GM12878 (cell line): Measurements from ENCODE around the gene CCNJL. TPM values are rescaled to one million over a fixed set of nuclear protein-coding genes. Genes with fewer than 3 reads are reported as not detected.

Experiments
- ATAC-seq: fragments of 200-7000 bp; cut with Tn5 transposase; 3 replicates; pipeline ENCODE4 v1.9.1; 2020; ENCODE audit warnings: mild to moderate bottlenecking, moderate library complexity
- BruUV-seq: library from RNA; stranded (reverse); fragments of 400-500 nt; replicated peaks from 2 replicates; lab custom pipeline; 2021; lab: Mats Ljungman, UMichigan
- CTCF ChIA-PET: fragments of 300-600 bp; sonication (Branson Sonifier 250); formaldehyde crosslinking; extraction: SDS; loops from one replicate; lab custom pipeline; 2021; ENCODE audit warnings: inconsistent platforms; lab: Yijun Ruan, JAX
- POLR2A ChIA-PET: fragments of 350-600 bp; formaldehyde crosslinking; extraction: SDS; loops from one replicate; lab custom pipeline; 2021; ENCODE audit warnings: inconsistent platforms; lab: Charles Lee
- RAD21 ChIA-PET: fragments of 300-600 bp; sonication (Branson Sonifier 250); formaldehyde crosslinking; loops from one replicate; lab custom pipeline; 2023; ENCODE audit warnings: antibody characterized with exemption; ENCODE audit not compliant: unreplicated experiment; lab: Charles Lee
- SMC1A ChIA-PET: fragments of 300-600 bp; sonication (Branson Sonifier 250); formaldehyde crosslinking; loops from one replicate; lab custom pipeline; 2023; ENCODE audit not compliant: unreplicated experiment, uncharacterized antibody; lab: Charles Lee
- DNase-seq: peaks from one replicate; pipeline ENCODE4 v3.0.0-alpha.2; 2011; ENCODE audit warnings: low read depth, low spot score
- FAIRE-seq: peaks from 3 replicates; lab custom pipeline; 2011; peaks lifted over from hg19 to GRCh38; lab: Jason Lieb, UNC
- H2AFZ ChIP-seq: 2 replicates; pipeline ENCODE4 v1.6.0; 2011; ENCODE audit warnings: low read depth, low read length, control low read depth; ENCODE audit not compliant: control insufficient read depth
- H3K27ac ChIP-seq: 2 replicates; pipeline ENCODE4 v1.5.1; 2011; ENCODE audit warnings: control low read depth; ENCODE audit not compliant: control insufficient read depth, insufficient read depth
- H3K27me3 ChIP-seq, 2 experiments: replicated peaks in 1 of 2; 2 replicates each; pipeline versions ENCODE4 v1.6.0 to v1.6.1; 2011; ENCODE audit warnings: low read length in 1 of 2; ENCODE audit not compliant: control insufficient read depth in 2 of 2, insufficient read depth in 2 of 2
- H3K36me3 ChIP-seq, 2 experiments: 2 replicates each; pipeline ENCODE4 v1.5.1; 2011; ENCODE audit warnings: low read length in 1 of 2; ENCODE audit not compliant: control insufficient read depth in 2 of 2, insufficient read depth in 2 of 2
- H3K4me1 ChIP-seq: 2 replicates; pipeline ENCODE4 v1.6.1; 2011; ENCODE audit warnings: mild to moderate bottlenecking, low read length, moderate library complexity, mixed read lengths; ENCODE audit not compliant: control insufficient read depth, insufficient read depth
- H3K4me2 ChIP-seq: 2 replicates; pipeline ENCODE4 v1.6.0; 2011; ENCODE audit warnings: control low read depth; ENCODE audit not compliant: control insufficient read depth, insufficient read depth
- H3K4me3 ChIP-seq: fragments of 200-600 bp; sonication (generic); 2 replicates; pipeline ENCODE4 v1.5.1; 2016
- H3K79me2 ChIP-seq: 2 replicates; pipeline ENCODE4 v1.6.0; 2011; ENCODE audit warnings: low read length; ENCODE audit not compliant: control insufficient read depth, insufficient read depth
- H3K9ac ChIP-seq: 2 replicates; pipeline ENCODE4 v1.8.0; 2011; ENCODE audit warnings: low read length, control low read depth, mixed read lengths; ENCODE audit not compliant: control insufficient read depth, insufficient read depth
- H3K9me3 ChIP-seq: replicated peaks from 3 replicates; pipeline ENCODE4 v1.5.1; 2011; ENCODE audit warnings: mild to moderate bottlenecking, low read length; ENCODE audit not compliant: control insufficient read depth, insufficient read depth
- H4K20me1 ChIP-seq: 2 replicates; pipeline ENCODE4 v1.6.0; 2011; ENCODE audit not compliant: control insufficient read depth, insufficient read depth
- BCL11A ChIP-seq: IDR thresholded peaks from 2 replicates; pipeline ENCODE4 v1.6.1; 2011; ENCODE audit warnings: low read depth, low read length
- CHD2 ChIP-seq: IDR thresholded peaks from 2 replicates; pipeline ENCODE4 v1.6.1; 2011; ENCODE audit warnings: low read depth, low read length, improper control_type of control experiment, borderline replicate concordance
- CHD4 ChIP-seq: fragments of 200-600 bp; sonication (generic); IDR thresholded peaks from 2 replicates; pipeline ENCODE4 v1.6.1; 2016; ENCODE audit warnings: mild to moderate bottlenecking
- EZH2 ChIP-seq: IDR thresholded peaks from 2 replicates; pipeline ENCODE4 v1.6.1; 2012; ENCODE audit warnings: low read depth, mild to moderate bottlenecking, control low read depth, inconsistent platforms, low read length, borderline replicate concordance; ENCODE audit not compliant: control insufficient read depth
- FOS ChIP-seq: IDR thresholded peaks from 3 replicates; pipeline ENCODE4 v1.6.1; 2011; ENCODE audit warnings: borderline replicate concordance; ENCODE audit not compliant: insufficient read length; ENCODE audit errors: extremely low read depth
- FOXM1 ChIP-seq: IDR thresholded peaks from 2 replicates; pipeline ENCODE4 v1.6.1; 2012; ENCODE audit warnings: low read depth, mild to moderate bottlenecking, inconsistent platforms, low read length, moderate library complexity
- NFIC ChIP-seq: IDR thresholded peaks from 2 replicates; pipeline ENCODE4 v1.6.1; 2012; ENCODE audit warnings: low read depth, mild to moderate bottlenecking, inconsistent platforms, low read length, moderate library complexity
- NFYB ChIP-seq: IDR thresholded peaks from 2 replicates; pipeline ENCODE4 v1.6.1; 2011; ENCODE audit warnings: low read depth, mild to moderate bottlenecking, low read length, improper control_type of control experiment, moderate library complexity; ENCODE audit not compliant: insufficient read depth
- RELA ChIP-seq: fragments of 450-650 bp; IDR thresholded peaks from 2 replicates; pipeline ENCODE4 v1.8.0; 2014; ENCODE audit warnings: borderline replicate concordance; ENCODE audit not compliant: partially characterized antibody
- SIN3A ChIP-seq: IDR thresholded peaks from 2 replicates; pipeline ENCODE4 v1.6.1; 2012; ENCODE audit warnings: low read depth, low read length, improper control_type of control experiment
- TARDBP ChIP-seq: IDR thresholded peaks from 2 replicates; pipeline ENCODE4 v1.6.1; 2016; ENCODE audit warnings: borderline replicate concordance
- TBL1XR1 ChIP-seq: IDR thresholded peaks from 2 replicates; pipeline ENCODE4 v1.6.1; 2012; ENCODE audit warnings: low read depth, low read length, improper control_type of control experiment
- TCF12 ChIP-seq: IDR thresholded peaks from 2 replicates; pipeline ENCODE4 v1.6.1; 2011; ENCODE audit warnings: low read depth, mild to moderate bottlenecking, low read length
- WRNIP1 ChIP-seq: IDR thresholded peaks from 2 replicates; pipeline ENCODE4 v1.6.1; 2011; ENCODE audit warnings: low read depth, low read length, improper control_type of control experiment, borderline replicate concordance
- ZBED1 ChIP-seq: IDR thresholded peaks from 2 replicates; pipeline ENCODE4 v1.6.1; 2016; ENCODE audit warnings: borderline replicate concordance
- WGBS: methylation state at CpG from one replicate; pipeline ENCODE4 v1.1.6; 2016; ENCODE audit warnings: low lambda C conversion rate; ENCODE audit not compliant: insufficient replicate concordance, insufficient coverage; ENCODE audit errors: missing lambda C conversion rate; 5-methylcytosine and 5-hydroxymethylcytosine counted together
- in situ Hi-C: fragments of 300-500 bp; cut with MboI; formaldehyde crosslinking; loops from 9 replicates; pipeline ENCODE4 v1.14.3; 2018; ENCODE audit warnings: mixed read lengths
- intact Hi-C: fragments of 100-400 bp; cut with micrococcal nuclease; formaldehyde crosslinking; loops from one replicate; pipeline ENCODE4 v1.14.2; 2022; ENCODE audit not compliant: unreplicated experiment
- polyA plus RNA-seq, 11 experiments: library from polyadenylated mRNA; depleted of rRNA in 4 of 11; unstranded in 6 of 11; stranded (reverse) in 5 of 11; fragments of >200 nt; fragmentation: Nextera tagmentation in 4 of 11; fragmentation: Illumina TruSeq in 1 of 11; extraction: Ambion mirVana in 4 of 11; extraction: Trizol in 1 of 11; gene quantifications; 1 replicate in 1 of 11; 2 replicates in 10 of 11; pipeline versions ENCODE4 v1.2.1 to v1.2.3, GENCODE V29; 2011 to 2016; ENCODE audit warnings: inconsistent platforms in 2 of 11, missing spikeins in 2 of 11, low read depth in 1 of 11
- total RNA-seq, 4 experiments: library from RNA; depleted of rRNA in 3 of 4; stranded (reverse); fragments of >200 nt in 3 of 4; fragmentation: Illumina TruSeq in 1 of 4; extraction: Trizol in 1 of 4; gene quantifications; 2 replicates each; pipeline versions ENCODE4 v1.2.1 to v1.2.3, GENCODE V29; 2013 to 2021
- TF ChIP-seq, protein P1 (sequence below): IDR thresholded peaks from 2 replicates; pipeline ENCODE4 v1.6.1; 2011; ENCODE audit warnings: borderline replicate concordance, low read depth, mild to moderate bottlenecking, moderate library complexity, mixed read lengths, low read length; ENCODE audit not compliant: insufficient read depth; ENCODE audit errors: extremely low read length
- TF ChIP-seq, protein P2 (sequence below): fragments of 450-650 bp; IDR thresholded peaks from 2 replicates; pipeline ENCODE4 v1.6.1; 2017; ENCODE audit warnings: mild to moderate bottlenecking
- TF ChIP-seq, protein P3 (sequence below): fragments of 450-650 bp; IDR thresholded peaks from 2 replicates; pipeline ENCODE4 v1.6.1; 2017; ENCODE audit warnings: mild to moderate bottlenecking, moderate library complexity

CCNJL gene
- total and polyA plus RNA-seq, 10 of the 15 experiments (the other 5 are each of a cell fraction or from before 2014, with no cell fraction given) = 0.09 to 0.20 (median 0.10) TPM; not detected in 7

DNA sequence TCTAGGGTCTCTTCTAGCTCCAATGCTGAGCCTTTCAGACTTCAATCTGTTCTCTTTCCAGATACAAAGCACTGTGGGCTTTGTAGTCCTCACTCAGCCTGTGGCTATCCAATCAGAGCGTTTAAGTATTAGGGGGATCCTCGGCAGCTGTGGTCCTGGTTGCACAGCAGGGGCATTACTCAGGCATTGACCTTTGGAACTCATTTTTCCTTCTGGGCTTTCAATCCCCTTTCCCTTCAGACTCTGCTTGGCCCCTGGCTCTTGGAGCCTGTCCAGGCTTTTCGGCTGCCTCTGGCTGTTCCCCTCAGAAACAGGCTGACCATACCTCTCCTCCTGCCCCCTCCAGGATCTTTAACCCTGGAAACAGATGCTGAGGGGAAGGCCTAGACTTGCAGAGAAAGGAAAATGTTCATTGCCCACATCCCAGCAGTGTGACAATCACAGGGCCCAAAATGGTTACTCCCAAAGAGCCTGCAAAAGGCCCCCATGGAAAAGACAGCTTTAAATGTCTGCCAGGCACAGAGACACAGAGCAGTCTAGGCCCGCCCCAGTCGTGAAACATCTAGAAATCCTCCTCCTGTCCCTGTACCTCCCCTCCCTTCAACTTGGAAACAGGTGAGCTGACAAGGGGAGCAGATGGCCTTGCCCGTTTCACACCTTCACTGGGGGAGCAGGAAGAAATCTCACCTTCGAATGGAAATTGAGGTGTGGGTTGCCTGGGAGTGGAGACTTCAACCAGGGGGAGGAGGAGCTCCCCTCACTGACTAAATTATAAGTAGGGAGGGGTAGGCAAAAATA lies 44.4 kb upstream of the CCNJL start:
- CTCF ChIA-PET = interaction anchor here (1.2 kb wide), 1 partner anchor 11 kb away, joined by 3 read pairs; no protein-coding TSS in a partner anchor
- RAD21 ChIA-PET = no interaction called here
- FAIRE-seq = no peak
- no peaks in the 10 kb centered on the region for H3K79me2 ChIP-seq
- WGBS = 31% methylated on average over 7 of the region's 7 CpGs
- no peaks in the 10 kb centered on the region for H3K4me1 ChIP-seq
- no peaks in the 10 kb centered on the region; a peak in 1 of 4 replicates for H3K27me3 ChIP-seq
- POLR2A ChIA-PET = no interaction called here
- no peak overlapping the region for H3K27ac ChIP-seq
- ATAC-seq = no peak
- intact Hi-C loops (no loop called here), in situ Hi-C loops (no loop called here)
- H3K9ac ChIP-seq = no peak overlapping the region
- no peak for TF ChIP-seq BCL11A
- TF ChIP-seq SIN3A = no peak
- TF ChIP-seq WRNIP1 = no peak
- TF ChIP-seq RELA = no peak
- TF ChIP-seq, protein P1, sequence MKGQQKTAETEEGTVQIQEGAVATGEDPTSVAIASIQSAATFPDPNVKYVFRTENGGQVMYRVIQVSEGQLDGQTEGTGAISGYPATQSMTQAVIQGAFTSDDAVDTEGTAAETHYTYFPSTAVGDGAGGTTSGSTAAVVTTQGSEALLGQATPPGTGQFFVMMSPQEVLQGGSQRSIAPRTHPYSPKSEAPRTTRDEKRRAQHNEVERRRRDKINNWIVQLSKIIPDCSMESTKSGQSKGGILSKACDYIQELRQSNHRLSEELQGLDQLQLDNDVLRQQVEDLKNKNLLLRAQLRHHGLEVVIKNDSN = no peak
- no peak for TF ChIP-seq NFIC
- no peak for TF ChIP-seq ZBED1
- TF ChIP-seq FOS = no peak
- TF ChIP-seq, protein P2, sequence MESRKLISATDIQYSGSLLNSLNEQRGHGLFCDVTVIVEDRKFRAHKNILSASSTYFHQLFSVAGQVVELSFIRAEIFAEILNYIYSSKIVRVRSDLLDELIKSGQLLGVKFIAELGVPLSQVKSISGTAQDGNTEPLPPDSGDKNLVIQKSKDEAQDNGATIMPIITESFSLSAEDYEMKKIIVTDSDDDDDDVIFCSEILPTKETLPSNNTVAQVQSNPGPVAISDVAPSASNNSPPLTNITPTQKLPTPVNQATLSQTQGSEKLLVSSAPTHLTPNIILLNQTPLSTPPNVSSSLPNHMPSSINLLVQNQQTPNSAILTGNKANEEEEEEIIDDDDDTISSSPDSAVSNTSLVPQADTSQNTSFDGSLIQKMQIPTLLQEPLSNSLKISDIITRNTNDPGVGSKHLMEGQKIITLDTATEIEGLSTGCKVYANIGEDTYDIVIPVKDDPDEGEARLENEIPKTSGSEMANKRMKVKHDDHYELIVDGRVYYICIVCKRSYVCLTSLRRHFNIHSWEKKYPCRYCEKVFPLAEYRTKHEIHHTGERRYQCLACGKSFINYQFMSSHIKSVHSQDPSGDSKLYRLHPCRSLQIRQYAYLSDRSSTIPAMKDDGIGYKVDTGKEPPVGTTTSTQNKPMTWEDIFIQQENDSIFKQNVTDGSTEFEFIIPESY = no peak
- no peak for TF ChIP-seq TCF12
- no peak for TF ChIP-seq TARDBP
- no peak for TF ChIP-seq FOXM1
- no peak for TF ChIP-seq EZH2
- no peak for TF ChIP-seq TBL1XR1
- TF ChIP-seq, protein P3, sequence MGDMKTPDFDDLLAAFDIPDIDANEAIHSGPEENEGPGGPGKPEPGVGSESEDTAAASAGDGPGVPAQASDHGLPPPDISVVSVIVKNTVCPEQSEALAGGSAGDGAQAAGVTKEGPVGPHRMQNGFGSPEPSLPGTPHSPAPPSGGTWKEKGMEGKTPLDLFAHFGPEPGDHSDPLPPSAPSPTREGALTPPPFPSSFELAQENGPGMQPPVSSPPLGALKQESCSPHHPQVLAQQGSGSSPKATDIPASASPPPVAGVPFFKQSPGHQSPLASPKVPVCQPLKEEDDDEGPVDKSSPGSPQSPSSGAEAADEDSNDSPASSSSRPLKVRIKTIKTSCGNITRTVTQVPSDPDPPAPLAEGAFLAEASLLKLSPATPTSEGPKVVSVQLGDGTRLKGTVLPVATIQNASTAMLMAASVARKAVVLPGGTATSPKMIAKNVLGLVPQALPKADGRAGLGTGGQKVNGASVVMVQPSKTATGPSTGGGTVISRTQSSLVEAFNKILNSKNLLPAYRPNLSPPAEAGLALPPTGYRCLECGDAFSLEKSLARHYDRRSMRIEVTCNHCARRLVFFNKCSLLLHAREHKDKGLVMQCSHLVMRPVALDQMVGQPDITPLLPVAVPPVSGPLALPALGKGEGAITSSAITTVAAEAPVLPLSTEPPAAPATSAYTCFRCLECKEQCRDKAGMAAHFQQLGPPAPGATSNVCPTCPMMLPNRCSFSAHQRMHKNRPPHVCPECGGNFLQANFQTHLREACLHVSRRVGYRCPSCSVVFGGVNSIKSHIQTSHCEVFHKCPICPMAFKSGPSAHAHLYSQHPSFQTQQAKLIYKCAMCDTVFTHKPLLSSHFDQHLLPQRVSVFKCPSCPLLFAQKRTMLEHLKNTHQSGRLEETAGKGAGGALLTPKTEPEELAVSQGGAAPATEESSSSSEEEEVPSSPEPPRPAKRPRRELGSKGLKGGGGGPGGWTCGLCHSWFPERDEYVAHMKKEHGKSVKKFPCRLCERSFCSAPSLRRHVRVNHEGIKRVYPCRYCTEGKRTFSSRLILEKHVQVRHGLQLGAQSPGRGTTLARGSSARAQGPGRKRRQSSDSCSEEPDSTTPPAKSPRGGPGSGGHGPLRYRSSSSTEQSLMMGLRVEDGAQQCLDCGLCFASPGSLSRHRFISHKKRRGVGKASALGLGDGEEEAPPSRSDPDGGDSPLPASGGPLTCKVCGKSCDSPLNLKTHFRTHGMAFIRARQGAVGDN = no peak
- no peak for TF ChIP-seq NFYB
- no peak for TF ChIP-seq CHD2
- no peak for TF ChIP-seq CHD4
- no peaks in the 10 kb centered on the region for H3K9me3 ChIP-seq
- H3K4me3 ChIP-seq = no peak overlapping the region
- no peaks in the 10 kb centered on the region for H3K36me3 ChIP-seq
- BruUV-seq = no TSS peak
- SMC1A ChIA-PET = no interaction called here
- H3K4me2 ChIP-seq = no peak overlapping the region
- no peak for DNase-seq
- no peaks in the 10 kb centered on the region for H4K20me1 ChIP-seq
- no peak overlapping the region for H2AFZ ChIP-seq
